GM18861 (cell line): ENCODE measurements around the gene FAM20B.

Experiments used
- ATAC-seq: cut with Tn5 transposase; IDR thresholded peaks from one replicate; pipeline ENCODE4 v1.9.1; 2021; ENCODE audit not compliant: unreplicated experiment

FAM20B gene

GRCh38 chr1:179046808-179047635 lies 21.3 kb downstream of the FAM20B start:
- no peak for ATAC-seq

DNA sequence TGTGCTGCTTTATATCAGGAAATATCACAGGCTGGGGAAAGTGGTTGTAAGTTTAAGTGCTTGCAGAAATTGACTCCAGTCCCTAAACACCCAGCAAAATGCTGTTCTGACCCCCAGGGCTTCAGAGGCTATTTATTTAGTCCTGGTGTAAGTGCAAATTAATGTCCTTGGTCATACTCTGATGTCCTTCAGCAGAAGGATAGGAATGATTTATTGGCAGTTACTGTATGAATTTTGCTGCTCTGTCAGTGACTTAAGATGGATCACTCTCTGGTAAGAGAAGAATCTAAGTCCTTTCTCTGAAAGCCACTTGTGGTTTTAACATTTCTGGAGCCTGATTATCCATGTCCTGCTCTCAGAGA lies 21.9 kb downstream of the FAM20B start:
- no peak for ATAC-seq

DNA sequence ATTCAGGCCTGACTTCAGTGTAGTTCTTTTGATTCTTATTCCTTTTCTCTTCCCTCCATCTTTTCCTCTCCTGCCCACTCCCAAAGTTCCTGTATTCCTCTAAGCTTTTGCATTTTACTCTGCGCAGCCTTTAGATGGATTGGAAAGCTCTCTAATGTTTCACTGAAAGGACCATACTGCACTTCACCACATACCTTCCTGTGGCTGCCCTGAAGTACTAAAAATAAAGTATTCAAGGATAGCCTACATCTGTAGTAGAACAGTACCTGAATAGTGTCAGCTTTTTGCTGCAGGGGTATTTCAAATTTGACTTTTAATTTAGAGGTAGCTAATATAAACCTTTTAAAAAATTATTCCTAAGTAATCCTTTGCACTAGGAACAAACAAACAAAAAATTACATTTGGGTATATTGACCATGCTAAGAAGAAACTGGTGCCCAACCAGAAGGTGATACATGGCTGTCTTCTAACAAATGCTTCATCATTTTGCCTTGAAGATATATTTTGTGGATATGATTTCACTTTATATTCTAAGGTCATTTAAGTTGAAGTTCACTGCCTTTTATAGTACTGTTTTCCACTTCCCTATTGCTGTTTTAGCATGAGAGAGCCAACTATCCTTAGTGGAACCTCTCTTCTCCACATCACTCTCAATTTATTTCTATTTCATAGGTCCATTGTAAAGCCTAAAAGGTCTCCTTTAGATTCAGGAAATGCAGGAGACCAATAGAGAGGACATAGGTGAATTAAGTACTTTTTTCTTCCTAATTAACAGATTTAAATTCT lies 22.8 kb downstream of the FAM20B start:
- no peak for ATAC-seq

GRCh38 chr1:179052776-179053175 lies 27.1 kb downstream of the FAM20B start:
- no peak for ATAC-seq

GRCh38 chr1:179053486-179053885 lies 27.8 kb downstream of the FAM20B start:
- ATAC-seq, result no peak

DNA sequence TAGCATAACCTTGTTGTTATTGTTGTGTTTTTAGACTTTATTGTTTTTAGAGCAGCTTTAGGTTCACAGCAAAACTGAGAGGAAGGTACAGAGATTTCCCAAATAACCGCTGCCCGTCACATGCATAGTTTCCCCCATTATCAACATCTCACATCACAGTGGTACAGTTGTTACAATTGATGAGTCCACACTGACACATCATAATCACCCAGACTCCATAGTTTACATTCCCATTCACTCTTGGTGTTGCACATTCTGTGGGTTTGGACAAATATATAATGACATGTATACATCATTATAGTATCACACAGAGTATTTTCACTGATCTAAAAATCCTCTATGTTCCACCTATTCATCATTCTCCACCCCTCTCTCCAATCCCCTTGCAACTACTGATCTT lies 30.2 kb downstream of the FAM20B start:
- no peak for ATAC-seq

- no peak for ATAC-seq
Measured at GRCh38 chr1:179058487-179059483, 33.1 kb downstream of the FAM20B start.

DNA sequence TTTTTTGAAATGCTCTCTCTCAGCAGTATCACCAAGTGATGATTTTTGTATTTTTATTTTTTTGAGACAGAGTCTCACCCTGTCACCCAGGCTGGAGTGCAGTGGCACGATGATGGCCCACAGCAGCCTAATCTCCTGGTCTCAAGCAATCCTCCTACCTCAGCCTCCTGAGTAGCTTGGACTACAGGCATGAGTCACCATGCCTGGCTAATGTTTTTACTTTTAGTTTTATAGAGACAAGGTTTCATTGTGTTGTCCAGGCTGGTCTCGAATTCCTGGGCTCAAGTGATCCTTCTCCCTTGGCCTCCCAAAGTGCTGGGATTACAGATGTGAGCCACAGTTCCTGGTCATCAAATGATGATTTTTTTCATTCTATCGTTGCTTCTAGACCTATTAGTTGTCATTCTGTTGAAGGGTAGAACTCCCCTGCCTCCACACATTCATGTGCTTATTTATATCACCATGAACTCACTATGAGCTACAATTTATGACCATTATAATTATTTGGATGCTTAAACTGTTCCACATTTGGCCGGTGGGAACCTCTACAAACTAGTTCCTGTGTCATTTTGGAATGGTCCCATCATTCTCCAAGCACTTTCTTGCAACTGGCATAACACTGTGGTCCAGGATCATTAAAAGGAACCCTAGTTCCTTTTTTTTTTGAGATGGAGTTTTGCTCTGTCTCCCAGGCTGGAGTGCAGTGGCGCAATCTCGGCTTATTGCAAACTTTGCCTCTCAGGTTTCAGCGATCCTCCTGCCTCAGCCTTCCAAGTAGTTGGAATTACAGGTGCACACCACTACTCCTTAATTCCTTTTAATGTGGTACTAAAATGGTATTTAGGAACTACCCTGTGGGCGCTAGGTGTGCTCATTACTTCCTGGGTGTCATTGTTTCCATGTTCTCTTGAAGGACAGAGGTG lies 35.9 kb downstream of the FAM20B start:
- no peak for ATAC-seq

DNA sequence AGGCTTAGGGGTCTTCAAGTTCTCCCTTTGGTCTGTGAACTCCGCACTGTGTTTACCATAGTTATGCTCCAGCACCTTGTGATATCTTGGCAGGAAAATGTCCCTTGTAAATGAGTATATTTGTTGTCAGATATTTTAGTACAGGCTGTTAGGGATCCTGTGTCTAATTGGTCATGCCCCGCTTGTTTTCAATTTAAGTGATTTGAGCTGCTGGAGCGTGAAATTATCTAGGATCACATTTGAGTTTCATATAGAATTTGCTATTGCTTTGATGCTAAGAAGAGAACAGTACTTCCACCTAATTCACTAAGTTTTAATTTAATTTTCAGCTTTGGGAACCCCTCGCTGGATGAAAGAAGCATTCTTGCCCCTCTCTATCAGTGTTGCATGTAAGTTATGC lies 40.8 kb downstream of the FAM20B start:
- ATAC-seq, result no peak

DNA sequence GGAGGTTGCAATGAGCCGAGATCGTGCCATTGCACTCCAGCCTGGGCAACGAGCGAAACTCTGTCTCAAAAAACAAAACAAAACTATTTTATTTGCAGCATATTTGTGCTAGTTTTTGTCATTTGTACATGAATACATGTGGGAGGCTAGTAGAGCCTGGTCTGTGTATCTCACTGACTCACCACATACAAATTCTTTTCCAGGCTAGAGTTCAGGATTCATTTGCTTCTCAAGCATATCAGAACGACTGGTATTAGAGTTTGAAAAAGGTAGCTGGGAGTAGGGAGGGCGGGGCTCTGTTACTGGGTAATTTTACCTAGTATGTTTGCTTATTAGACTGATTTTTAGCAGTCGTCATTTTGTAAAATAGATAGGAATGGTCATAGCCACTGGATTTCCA lies 51.7 kb downstream of the FAM20B start:
- no peak for ATAC-seq

DNA sequence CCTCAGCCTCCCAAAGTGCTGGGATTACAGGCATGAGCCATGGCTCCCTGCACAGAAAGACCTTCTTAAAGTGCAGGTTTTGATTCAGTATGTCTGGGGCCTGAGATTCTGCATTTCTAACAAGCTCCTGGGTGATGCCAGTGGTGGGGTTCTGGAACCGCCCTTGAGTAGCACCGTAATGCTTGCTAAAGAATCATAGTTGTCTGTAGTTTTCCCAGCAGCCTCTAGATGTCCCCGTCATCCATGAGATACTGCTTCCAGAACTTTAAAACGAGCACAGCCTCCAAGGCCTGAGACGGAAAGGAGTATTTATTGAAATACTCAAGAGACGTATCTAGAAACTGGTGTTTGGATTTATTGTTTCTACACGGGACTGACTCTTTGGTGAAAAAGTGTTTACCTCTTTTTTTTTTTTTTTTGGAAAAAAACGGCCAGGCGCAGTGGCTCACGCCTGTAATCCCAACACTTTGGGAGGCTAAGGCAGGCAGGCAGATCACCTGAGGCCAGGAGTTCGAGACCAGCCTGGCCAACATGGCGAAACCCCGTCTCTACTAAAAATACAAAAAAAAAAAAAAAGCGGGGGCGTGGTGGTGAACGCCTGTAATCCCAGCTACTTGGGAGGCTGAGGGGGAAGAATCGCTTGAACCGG lies 53.5 kb downstream of the FAM20B start:
- peak; percentile 26 for ATAC-seq

DNA sequence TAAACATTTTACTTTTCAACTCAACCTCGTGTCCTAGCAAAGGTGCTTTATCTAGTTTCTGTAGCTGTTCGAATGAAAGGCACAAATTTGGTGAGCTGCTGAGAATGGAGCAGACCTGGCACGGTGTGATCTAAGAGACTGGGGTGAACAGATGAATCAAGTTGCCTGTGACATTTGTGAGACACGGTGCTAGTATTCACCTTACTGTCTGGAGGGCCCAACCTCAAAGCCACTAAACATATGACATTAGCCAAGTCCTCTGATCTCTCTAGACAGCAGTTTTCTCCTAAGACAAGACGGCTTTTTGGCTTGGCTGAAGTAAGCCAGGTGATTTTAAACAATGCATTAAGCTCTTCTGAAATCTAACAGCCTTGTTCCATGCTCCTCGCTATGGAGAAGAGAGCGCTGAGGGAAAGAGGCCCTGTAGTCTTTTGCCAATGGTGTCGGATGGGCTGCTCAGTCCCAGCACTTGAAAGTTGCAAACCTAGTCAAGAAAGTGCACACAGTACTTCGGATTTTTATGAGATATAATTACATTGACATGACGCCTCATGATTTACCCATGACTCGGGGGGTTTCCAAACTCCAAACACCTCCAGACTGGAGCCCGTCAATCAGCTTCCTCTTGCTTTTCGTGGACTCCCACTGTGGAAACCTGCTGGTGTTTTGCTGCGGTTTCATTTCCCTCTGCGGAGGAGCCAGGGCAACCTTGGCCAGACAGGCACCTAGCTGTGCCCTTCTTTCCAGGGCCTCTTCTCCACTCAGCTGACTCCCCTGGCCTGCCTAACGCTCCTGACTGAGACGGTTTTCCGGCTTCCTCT lies 55.4 kb downstream of the FAM20B start:
- peak; percentile 7 for ATAC-seq

- ATAC-seq, result peak; percentile 86
Measured at GRCh38 chr1:179081687-179082332, 56.1 kb downstream of the FAM20B start, which contains the start of gene TOR3A. Gene TOR3A (plus strand): TSS chr1:179082070. CDS start chr1:179082129, 59 bp downstream.

GRCh38 chr1:179082333-179082998 lies 56.8 kb downstream of the FAM20B start:
- no peak for ATAC-seq

DNA sequence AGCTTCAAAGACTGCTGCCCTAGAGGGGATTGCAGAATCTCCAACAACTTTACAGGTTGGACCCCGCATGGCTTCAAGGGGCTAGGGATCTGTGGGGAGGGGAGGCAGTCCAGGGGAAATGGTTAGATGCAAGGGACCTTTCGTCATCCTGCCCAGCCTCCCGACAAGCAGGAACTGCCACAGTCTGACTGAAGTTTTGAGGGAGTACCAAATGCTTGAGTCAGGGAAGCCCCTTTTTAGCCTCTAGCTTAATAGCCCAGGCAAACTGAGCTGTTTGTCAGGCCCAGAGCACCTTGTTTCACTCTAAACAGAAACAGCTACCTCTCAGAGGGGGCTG lies 57.3 kb downstream of the FAM20B start:
- ATAC-seq, result no peak

GRCh38 chr1:179083533-179083932 lies 57.8 kb downstream of the FAM20B start:
- ATAC-seq, result peak; percentile 19

DNA sequence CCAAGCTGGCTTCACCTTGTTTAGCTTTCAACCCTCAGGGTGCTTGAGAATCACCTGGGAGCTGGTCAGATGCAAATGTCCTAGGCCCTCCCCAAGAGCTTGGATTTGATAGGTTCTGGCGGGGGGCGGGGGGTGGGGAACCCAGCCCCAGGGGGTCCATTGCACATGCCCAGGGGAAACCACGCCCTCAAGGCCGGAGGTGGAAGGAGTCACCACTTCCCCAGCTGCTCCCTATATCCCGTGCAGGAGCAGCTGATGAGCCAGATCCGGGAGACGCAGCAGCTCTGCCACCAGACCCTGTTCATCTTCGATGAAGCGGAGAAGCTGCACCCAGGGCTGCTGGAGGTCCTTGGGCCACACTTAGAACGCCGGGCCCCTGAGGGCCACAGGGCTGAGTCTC lies 62.0 kb downstream of the FAM20B start:
- ATAC-seq, result no peak
